Measurements from ENCODE around the gene L3MBTL4. TPM values are rescaled to one million over a fixed set of nuclear protein-coding genes. Genes with fewer than 3 reads are reported as not detected.

The L3MBTL4 gene
- total and polyA plus RNA-seq, 4 donors = 2.3 to 15.0 (median 5.0) TPM

GRCh38 chr18:6013171-6013810 is 401.4 kb downstream of the L3MBTL4 start:
- 94% methylated on average over 11 of the region's 11 CpGs for WGBS

GRCh38 chr18:6010921-6011320 is 403.8 kb downstream of the L3MBTL4 start:
- Histone ChIP-seq H3K27me3 (ENCODE audit: control insufficient read depth in 4 of 4, insufficient read depth in 4 of 4, low read length in 3 of 4) (no peaks in the 10 kb centered on the region), H3K4me3 (ENCODE audit: low read depth in 1 of 3, low read length in 3 of 3) (no peak overlapping the region), H3K27ac (ENCODE audit: low read depth in 1 of 2, low read length in 2 of 2) (no peak overlapping the region), H3K9me3 (ENCODE audit: control insufficient read depth in 4 of 4, low read length in 3 of 4) (no peaks in the 10 kb centered on the region), H3K4me1 (ENCODE audit: control insufficient read depth in 4 of 4, insufficient read depth in 4 of 4, low read length in 3 of 4) (peaks cover 0 to 1% (median 0%) of the 10 kb centered on the region in 4 donors), H3K9ac (ENCODE audit: low read depth in 1 of 2, low read length in 2 of 2) (no peak overlapping the region), H3K36me3 (ENCODE audit: control insufficient read depth in 4 of 4, insufficient read depth in 3 of 4, low read depth in 1 of 4, low read length in 3 of 4) (no peaks in the 10 kb centered on the region)
- no peak for DNase-seq (ENCODE audit: low spot score)
- 98% methylated on average over 1 of the region's 1 CpG for WGBS
- TF ChIP-seq HNF4A (conservative IDR thresholded peaks at IDR 0.05) (no peak), EGR1 (IDR thresholded peaks at IDR 0.05; ENCODE audit: low read depth in 2 of 2) (no peak), SP1 (IDR thresholded peaks at IDR 0.05) (no peak)
- TF ChIP-seq, protein P1, sequence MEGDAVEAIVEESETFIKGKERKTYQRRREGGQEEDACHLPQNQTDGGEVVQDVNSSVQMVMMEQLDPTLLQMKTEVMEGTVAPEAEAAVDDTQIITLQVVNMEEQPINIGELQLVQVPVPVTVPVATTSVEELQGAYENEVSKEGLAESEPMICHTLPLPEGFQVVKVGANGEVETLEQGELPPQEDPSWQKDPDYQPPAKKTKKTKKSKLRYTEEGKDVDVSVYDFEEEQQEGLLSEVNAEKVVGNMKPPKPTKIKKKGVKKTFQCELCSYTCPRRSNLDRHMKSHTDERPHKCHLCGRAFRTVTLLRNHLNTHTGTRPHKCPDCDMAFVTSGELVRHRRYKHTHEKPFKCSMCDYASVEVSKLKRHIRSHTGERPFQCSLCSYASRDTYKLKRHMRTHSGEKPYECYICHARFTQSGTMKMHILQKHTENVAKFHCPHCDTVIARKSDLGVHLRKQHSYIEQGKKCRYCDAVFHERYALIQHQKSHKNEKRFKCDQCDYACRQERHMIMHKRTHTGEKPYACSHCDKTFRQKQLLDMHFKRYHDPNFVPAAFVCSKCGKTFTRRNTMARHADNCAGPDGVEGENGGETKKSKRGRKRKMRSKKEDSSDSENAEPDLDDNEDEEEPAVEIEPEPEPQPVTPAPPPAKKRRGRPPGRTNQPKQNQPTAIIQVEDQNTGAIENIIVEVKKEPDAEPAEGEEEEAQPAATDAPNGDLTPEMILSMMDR (IDR thresholded peaks at IDR 0.05; ENCODE audit: low read depth, low read length, missing input control) = no peak

More at GRCh38 chr18:6013171-6013810, 401.4 kb downstream of the L3MBTL4 start:
- H3K27ac ChIP-seq (ENCODE audit: low read depth in 1 of 2, low read length in 2 of 2) = no peak overlapping the region
- no peak for DNase-seq (ENCODE audit: low spot score)
- no peaks in the 10 kb centered on the region for H3K27me3 ChIP-seq (ENCODE audit: control insufficient read depth in 4 of 4, insufficient read depth in 4 of 4, low read length in 3 of 4)
- no peaks in the 10 kb centered on the region for H3K9me3 ChIP-seq (ENCODE audit: control insufficient read depth in 4 of 4, low read length in 3 of 4)
- H3K4me3 ChIP-seq (ENCODE audit: low read depth in 1 of 3, low read length in 3 of 3) = no peak overlapping the region
- no peaks in the 10 kb centered on the region for H3K36me3 ChIP-seq (ENCODE audit: control insufficient read depth in 4 of 4, insufficient read depth in 3 of 4, low read depth in 1 of 4, low read length in 3 of 4)
- H3K4me1 ChIP-seq (ENCODE audit: control insufficient read depth in 4 of 4, insufficient read depth in 4 of 4, low read length in 3 of 4) = no peaks in the 10 kb centered on the region
- no peak overlapping the region for H3K9ac ChIP-seq (ENCODE audit: low read depth in 1 of 2, low read length in 2 of 2)
- TF ChIP-seq RXRA (IDR thresholded peaks at IDR 0.05) (no peak), JUND (IDR thresholded peaks at IDR 0.05) (no peak), ZBTB33 (IDR thresholded peaks at IDR 0.05) (no peak), GABPA (IDR thresholded peaks at IDR 0.05 in 1 of 2, conservative IDR thresholded peaks at IDR 0.05 in 1 of 2) (no peak), SP1 (IDR thresholded peaks at IDR 0.05) (no peak), RAD21 (IDR thresholded peaks at IDR 0.05) (no peak)
- TF ChIP-seq, protein P2, sequence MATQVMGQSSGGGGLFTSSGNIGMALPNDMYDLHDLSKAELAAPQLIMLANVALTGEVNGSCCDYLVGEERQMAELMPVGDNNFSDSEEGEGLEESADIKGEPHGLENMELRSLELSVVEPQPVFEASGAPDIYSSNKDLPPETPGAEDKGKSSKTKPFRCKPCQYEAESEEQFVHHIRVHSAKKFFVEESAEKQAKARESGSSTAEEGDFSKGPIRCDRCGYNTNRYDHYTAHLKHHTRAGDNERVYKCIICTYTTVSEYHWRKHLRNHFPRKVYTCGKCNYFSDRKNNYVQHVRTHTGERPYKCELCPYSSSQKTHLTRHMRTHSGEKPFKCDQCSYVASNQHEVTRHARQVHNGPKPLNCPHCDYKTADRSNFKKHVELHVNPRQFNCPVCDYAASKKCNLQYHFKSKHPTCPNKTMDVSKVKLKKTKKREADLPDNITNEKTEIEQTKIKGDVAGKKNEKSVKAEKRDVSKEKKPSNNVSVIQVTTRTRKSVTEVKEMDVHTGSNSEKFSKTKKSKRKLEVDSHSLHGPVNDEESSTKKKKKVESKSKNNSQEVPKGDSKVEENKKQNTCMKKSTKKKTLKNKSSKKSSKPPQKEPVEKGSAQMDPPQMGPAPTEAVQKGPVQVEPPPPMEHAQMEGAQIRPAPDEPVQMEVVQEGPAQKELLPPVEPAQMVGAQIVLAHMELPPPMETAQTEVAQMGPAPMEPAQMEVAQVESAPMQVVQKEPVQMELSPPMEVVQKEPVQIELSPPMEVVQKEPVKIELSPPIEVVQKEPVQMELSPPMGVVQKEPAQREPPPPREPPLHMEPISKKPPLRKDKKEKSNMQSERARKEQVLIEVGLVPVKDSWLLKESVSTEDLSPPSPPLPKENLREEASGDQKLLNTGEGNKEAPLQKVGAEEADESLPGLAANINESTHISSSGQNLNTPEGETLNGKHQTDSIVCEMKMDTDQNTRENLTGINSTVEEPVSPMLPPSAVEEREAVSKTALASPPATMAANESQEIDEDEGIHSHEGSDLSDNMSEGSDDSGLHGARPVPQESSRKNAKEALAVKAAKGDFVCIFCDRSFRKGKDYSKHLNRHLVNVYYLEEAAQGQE (IDR thresholded peaks at IDR 0.05) = no peak

All from liver (tissue), 9 donors.